GM12872 (cell line): ENCODE measurements around the gene DGKE.

Source experiments
- CTCF ChIP-seq: IDR thresholded peaks from 3 replicates; pipeline ENCODE4 v1.5.1; 2011; ENCODE audit warnings: low read depth, mild to moderate bottlenecking, low read length, moderate library complexity; ENCODE audit not compliant: insufficient read depth

Gene DGKE

GRCh38 chr17:56834380-56835263 is 671 bp downstream of the DGKE start:
- peak; percentile 36; the same call in 2 of the 3 replicates for TF ChIP-seq CTCF

GRCh38 chr17:56835264-56835585 is 1.3 kb downstream of the DGKE start:
- TF ChIP-seq CTCF: no peak

- no peak for TF ChIP-seq CTCF
Measured at GRCh38 chr17:56838687-56839086, 4.7 kb downstream of the DGKE start.

GRCh38 chr17:56842577-56842976 is 8.6 kb downstream of the DGKE start:
- TF ChIP-seq CTCF: no peak

GRCh38 chr17:56845934-56846333 is 12.0 kb downstream of the DGKE start:
- no peak for TF ChIP-seq CTCF

- TF ChIP-seq CTCF: no peak
Measured at GRCh38 chr17:56847106-56847505, 13.2 kb downstream of the DGKE start.

GRCh38 chr17:56849131-56849530 is 15.2 kb downstream of the DGKE start:
- no peak for TF ChIP-seq CTCF

GRCh38 chr17:56850591-56850990 is 16.6 kb downstream of the DGKE start:
- TF ChIP-seq CTCF: no peak
